ENCODE data around the gene FANCM.

The FANCM gene

GRCh38 chr14:45242706-45243105, 107.0 kb downstream of the FANCM start:
- no peak for DNase-seq

DNA sequence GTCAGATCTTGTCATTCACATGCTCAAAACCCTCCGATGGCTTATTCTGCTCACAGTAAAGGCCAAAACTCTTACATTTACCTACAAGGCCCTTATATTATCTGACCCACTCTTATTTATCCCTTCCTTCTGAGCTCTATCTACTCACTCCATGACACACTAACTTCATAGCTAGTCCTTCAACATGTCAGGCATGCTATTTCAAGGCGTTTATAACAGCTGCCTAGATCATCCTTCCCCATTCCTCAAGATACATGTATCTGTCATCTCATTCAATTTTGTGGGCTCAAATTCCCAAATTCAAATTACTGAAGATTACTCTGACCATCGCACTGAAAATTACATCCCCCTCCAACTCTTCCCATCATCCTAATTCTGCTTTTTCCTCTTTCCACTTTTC, 110.4 kb downstream of the FANCM start:
- no peak for DNase-seq

DNA sequence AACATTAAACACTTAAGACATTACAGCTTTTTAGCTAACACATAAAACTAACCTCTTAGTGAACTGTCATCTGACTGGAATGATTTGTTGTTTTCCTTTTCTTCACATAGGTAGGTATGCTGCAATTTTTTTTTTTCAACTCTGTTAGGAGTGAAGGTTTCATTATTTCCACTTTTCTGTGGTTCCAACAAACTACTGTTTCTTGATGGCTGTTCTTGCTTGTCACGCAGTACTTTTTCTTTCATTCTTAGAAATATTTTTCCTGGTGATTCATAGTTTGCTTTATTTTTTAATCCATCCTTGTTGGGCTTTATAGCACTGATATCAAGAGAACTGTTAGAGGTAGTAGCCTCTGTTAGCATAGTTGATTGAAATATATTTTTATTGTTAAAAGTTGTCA, 111.0 kb downstream of the FANCM start:
- no peak for DNase-seq

- no peak for DNase-seq
Observed at GRCh38 chr14:45247427-45247826, 111.7 kb downstream of the FANCM start.

GRCh38 chr14:45249856-45250575, 114.3 kb downstream of the FANCM start:
- DNase-seq, result peak in 1 of 51 donors; percentile 1
